ENCODE data around the gene LY6G5C. TPM values are rescaled to one million over a fixed set of nuclear protein-coding genes. Genes with fewer than 3 reads are reported as not detected.

Gene LY6G5C
- total and polyA plus RNA-seq, 7 experiments from 2014 or later = 2.4 to 10.2 (median 3.2) TPM

DNA sequence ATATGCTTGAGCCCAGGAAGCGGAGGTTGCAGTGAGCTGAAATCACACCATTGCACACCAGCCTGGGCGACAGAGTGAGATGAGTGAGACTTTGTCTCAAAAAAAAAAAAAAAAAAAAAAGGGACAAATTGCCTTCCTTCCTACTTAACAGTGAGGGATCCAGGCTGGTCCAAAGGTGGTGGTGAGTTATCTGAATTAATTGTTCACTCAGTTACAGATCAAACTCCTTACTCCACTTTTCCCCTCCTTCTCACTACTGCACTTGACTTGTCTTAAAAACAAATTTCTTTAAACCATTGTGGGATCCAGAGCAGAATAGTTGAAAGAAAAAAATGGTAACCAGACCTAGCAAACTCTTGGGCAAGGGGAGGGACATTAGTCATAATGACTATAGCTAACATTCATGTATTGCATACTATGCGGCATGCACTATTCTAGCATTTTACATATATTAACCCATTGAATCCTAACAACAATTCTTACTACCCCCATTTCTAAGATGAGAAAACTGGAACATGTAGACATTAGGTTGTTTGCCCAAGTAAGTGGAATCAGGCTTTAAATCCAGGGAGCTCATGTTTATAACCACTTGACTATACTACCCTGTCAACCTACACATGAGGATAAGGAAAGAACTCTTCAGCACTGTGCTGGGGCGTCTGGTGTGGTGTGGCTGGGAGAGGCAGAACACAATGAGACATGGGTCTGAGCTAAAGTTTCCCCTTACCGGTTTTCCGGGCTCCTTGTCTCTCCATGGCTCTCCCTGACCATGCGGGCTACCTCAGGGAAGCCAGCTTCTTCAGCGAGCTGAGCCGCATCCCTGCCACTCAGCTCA, 17.5 kb downstream of the LY6G5C start:
- peak overlapping the region; percentile 93 to 99 (median 96) for H3K4me3 Mint-ChIP-seq
- H3K4me3 ChIP-seq (ENCODE audit: low read length) = peak overlapping the region; percentile 91
- peaks cover 0 to 2% (median 0%) of the 10 kb centered on the region in 11 donors for H3K9me3 Mint-ChIP-seq
- no peaks in the 10 kb centered on the region for H3K27me3 ChIP-seq (ENCODE audit: control insufficient read depth in 2 of 2, insufficient read depth in 2 of 2, low read length in 2 of 2)
- peaks cover 48 to 60% of the 10 kb centered on the region in 2 donors for H3K4me1 ChIP-seq (ENCODE audit: control insufficient read depth in 2 of 2, insufficient read depth in 2 of 2, low read length in 2 of 2)
- peaks cover 2 to 29% (median 4%) of the 10 kb centered on the region in 3 experiments for H3K36me3 ChIP-seq (ENCODE audit: control insufficient read depth in 2 of 3, insufficient read depth in 3 of 3, low read length in 3 of 3)
- H3K27ac ChIP-seq (ENCODE audit: low read depth, low read length) = peak overlapping the region; percentile 97
- CTCF ChIA-PET = interaction anchor here (1.1 to 2.7 kb wide), 4 partner anchors 9 to 82 kb away, joined by 3 to 19 read pairs (median 4); partner anchors contain the start of genes APOM and BAG6
- H3K36me3 Mint-ChIP-seq = peaks cover 7 to 44% (median 11%) of the 10 kb centered on the region in 5 donors
- H3K27me3 Mint-ChIP-seq = peaks cover 0 to 2% (median 0%) of the 10 kb centered on the region in 5 donors
- ATAC-seq (no peak), DNase-seq (no peak)
- POLR2A ChIA-PET = interaction anchor here (0.7 to 7.1 kb wide), 10 partner anchors 10 to 495 kb away, joined by 3 to 193 read pairs (median 4); partner anchors contain the start of genes APOM, BAG6, DXO and LTB
- H3K27ac Mint-ChIP-seq = peak overlapping the region; percentile 51 to 99 (median 98)
- H3K4me1 Mint-ChIP-seq = peaks cover 45 to 89% (median 76%) of the 10 kb centered on the region in 7 donors
- intact Hi-C loops (cut with micrococcal nuclease) = loop anchor here in 1 of 2 donors (10.0 kb wide), 2 partner anchors 1541 to 1751 kb away; partner anchors contain the start of genes CUTA, HSD17B8, PHF1 and RING1
- H3K9me3 ChIP-seq (ENCODE audit: control insufficient read depth in 2 of 3, low read length in 3 of 3) = no peaks in the 10 kb centered on the region

DNA sequence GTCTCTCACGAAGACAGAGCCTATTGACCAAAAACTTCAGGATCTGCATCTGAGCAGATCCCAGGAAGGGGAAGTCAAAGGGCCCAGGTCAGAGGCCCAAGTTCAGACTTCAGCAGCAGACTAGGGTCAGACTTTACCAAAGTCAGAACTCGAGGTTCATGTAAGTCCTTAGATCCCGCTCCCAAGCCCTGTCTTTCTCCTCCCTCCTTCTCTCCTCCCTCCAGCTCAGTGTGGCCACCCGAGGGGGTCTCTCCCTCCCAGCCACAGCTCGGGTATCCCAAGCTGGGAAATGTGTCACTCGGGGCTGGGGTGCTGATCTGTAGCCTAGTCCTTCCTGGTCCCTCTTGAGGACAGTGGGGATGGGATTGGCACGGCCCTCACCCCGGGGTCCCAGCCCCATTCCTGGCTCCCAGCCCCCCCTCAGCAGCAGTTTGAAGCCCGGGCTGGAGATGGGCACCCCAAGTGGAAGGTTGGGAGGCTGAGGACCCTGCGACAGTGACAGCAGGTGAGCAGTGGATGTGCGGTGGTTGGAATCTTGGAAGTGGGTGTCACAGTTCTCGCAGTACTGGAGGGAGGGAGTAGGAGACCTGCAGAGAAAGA, 18.6 kb downstream of the LY6G5C start:
- H3K27me3 Mint-ChIP-seq = peaks cover 0 to 2% (median 0%) of the 10 kb centered on the region in 5 donors
- no peak overlapping the region for H3K4me3 ChIP-seq (ENCODE audit: low read length)
- intact Hi-C loops (cut with micrococcal nuclease) = loop anchor here in 1 of 2 donors (10.0 kb wide), 2 partner anchors 1543 to 1753 kb away; partner anchors contain the start of genes CUTA, HSD17B8, PHF1 and RING1
- H3K4me1 Mint-ChIP-seq = peaks cover 48 to 90% (median 76%) of the 10 kb centered on the region in 7 donors
- peaks cover 4 to 41% (median 11%) of the 10 kb centered on the region in 5 donors for H3K36me3 Mint-ChIP-seq
- ATAC-seq = no peak
- H3K4me1 ChIP-seq (ENCODE audit: control insufficient read depth in 2 of 2, insufficient read depth in 2 of 2, low read length in 2 of 2) = peaks cover 50 to 62% of the 10 kb centered on the region in 2 donors
- no peak for DNase-seq
- peaks cover 0 to 2% (median 0%) of the 10 kb centered on the region in 11 donors for H3K9me3 Mint-ChIP-seq
- no peak overlapping the region for H3K27ac ChIP-seq (ENCODE audit: low read depth, low read length)
- CTCF ChIA-PET = no interaction called here
- peak overlapping the region; percentile 41 to 95 (median 78) for H3K27ac Mint-ChIP-seq
- peaks cover 0 to 30% (median 6%) of the 10 kb centered on the region in 3 experiments for H3K36me3 ChIP-seq (ENCODE audit: control insufficient read depth in 2 of 3, insufficient read depth in 3 of 3, low read length in 3 of 3)
- H3K27me3 ChIP-seq (ENCODE audit: control insufficient read depth in 2 of 2, insufficient read depth in 2 of 2, low read length in 2 of 2) = no peaks in the 10 kb centered on the region
- peak overlapping the region; percentile 9 to 98 (median 91) for H3K4me3 Mint-ChIP-seq
- POLR2A ChIA-PET = interaction anchor here (0.6 to 7.1 kb wide), 8 partner anchors 9 to 168 kb away, joined by 3 to 193 read pairs (median 6); partner anchors contain the start of genes ABHD16A, APOM, BAG6 and LY6G5C
- no peaks in the 10 kb centered on the region for H3K9me3 ChIP-seq (ENCODE audit: control insufficient read depth in 2 of 3, low read length in 3 of 3)

DNA sequence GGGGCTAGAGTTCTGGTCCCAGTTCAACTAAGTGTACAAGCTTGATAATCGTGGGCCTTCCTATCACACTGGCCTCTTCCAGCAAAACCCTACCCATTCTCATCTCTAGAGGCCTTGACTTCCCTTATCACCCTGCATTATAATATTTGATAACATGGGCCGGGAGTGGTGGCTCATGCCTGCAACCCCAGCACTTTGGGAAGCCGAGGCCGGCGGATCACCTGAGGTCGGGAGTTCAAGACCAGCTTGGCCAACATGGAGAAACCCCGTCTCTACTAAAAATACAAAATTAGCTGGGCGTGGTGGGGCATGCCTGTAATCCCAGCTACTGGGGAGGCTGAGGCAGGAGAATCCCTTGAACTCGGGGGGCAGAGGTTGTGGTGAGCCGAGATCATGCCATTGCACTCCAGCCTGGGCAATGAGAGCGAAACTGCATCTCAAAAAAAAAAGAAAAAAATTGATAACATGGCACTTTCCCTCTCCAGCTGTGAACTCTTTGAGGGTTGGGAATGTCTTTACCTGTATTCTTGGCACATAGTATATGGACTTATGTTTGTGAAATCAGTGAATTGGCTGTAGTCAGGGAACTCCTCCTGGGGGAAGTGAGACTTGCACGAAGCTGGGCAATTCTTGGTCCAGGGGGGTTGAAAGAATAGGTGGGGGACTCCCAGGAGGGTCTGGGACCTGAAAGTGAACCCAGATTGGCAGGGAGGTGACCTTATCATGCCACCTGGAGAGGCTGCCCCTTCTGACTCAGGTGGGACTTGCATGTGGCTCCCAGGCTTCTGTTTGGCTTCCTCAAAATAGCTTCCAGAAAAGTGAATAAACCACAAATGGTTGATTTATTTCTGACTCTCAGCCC, 19.4 kb downstream of the LY6G5C start:
- Histone ChIP-seq H3K9me3 (ENCODE audit: control insufficient read depth in 2 of 3, low read length in 3 of 3) (no peaks in the 10 kb centered on the region), H3K4me1 (ENCODE audit: control insufficient read depth in 2 of 2, insufficient read depth in 2 of 2, low read length in 2 of 2) (peaks cover 47 to 57% of the 10 kb centered on the region in 2 donors), H3K27ac (ENCODE audit: low read depth, low read length) (peak overlapping the region; percentile 88), H3K27me3 (ENCODE audit: control insufficient read depth in 2 of 2, insufficient read depth in 2 of 2, low read length in 2 of 2) (no peaks in the 10 kb centered on the region), H3K36me3 (ENCODE audit: control insufficient read depth in 2 of 3, insufficient read depth in 3 of 3, low read length in 3 of 3) (peaks cover 0 to 33% (median 6%) of the 10 kb centered on the region in 3 experiments), H3K4me3 (ENCODE audit: low read length) (peak overlapping the region; percentile 79)
- POLR2A ChIA-PET = interaction anchor here (0.6 to 7.1 kb wide), 23 partner anchors 9 to 1616 kb away, joined by 3 to 193 read pairs (median 4); partner anchors contain the start of genes ABHD16A, APOM, BAG6 and DDX39B
- H3K27ac Mint-ChIP-seq = peak overlapping the region; percentile 75 to 95 (median 88)
- H3K9me3 Mint-ChIP-seq = peaks cover 0 to 2% (median 0%) of the 10 kb centered on the region in 11 donors
- peaks cover 4 to 41% (median 13%) of the 10 kb centered on the region in 5 donors for H3K36me3 Mint-ChIP-seq
- H3K4me1 Mint-ChIP-seq = peaks cover 49 to 89% (median 73%) of the 10 kb centered on the region in 7 donors
- intact Hi-C loops (cut with micrococcal nuclease) = loop anchor here in 1 of 2 donors (10.0 kb wide), 2 partner anchors 1543 to 1753 kb away; partner anchors contain the start of genes CUTA, HSD17B8, PHF1 and RING1
- peak overlapping the region; percentile 89 to 98 (median 92) for H3K4me3 Mint-ChIP-seq
- ATAC-seq = no peak
- H3K27me3 Mint-ChIP-seq = peaks cover 0 to 2% (median 0%) of the 10 kb centered on the region in 5 donors
- no peak for DNase-seq
- CTCF ChIA-PET = interaction anchor here (0.9 kb wide), 1 partner anchor 9 kb away, joined by 3 read pairs; the partner anchor contains the start of gene BAG6

DNA sequence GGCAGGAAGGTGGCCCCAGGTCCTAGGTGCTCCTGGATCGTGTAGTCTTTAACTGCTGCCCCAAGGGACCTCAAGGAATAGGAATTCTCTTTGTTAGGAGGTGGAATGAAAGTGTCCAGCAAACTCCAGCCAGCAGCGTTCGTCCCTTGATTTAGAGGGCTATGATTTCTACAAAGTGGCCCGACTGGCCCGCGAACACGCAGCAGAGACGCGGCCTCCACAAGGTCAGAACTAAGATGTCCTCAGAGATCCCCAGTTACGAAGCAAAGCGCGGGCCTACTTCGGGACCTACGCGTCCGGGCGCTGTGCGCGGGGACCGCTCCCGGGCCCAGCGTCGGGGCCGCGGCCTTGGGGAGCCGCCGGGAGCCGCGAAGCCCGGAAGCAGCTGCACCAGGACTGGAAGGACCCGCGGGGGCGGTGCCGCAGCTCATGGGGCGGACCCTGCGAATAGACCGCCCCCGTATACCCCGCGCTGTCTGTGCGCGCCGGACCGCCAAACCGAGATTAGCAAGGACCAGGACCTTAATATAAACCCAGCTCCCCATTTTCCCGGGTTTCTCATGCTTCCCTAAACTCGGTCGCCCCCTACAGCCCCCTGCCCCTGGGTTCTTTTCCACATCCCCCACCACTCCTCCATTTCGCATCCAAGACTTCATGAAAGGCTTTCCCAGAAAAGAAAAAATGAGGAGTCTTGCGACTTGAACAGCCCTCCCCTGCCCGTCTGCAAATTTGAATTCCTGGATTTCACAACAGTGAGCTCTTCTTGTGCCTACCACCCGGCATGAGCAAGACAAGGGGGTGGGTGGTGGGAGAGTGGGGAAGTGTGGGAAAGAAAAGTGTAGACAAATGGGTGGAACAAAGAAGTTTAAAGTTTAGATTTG, 20.2 kb downstream of the LY6G5C start, which contains the start of gene C6orf47:
C6orf47 (minus strand) TSS at position 398 of the 881 bp plus-strand sequence. CDS start 831 bp downstream, outside the sequence.
- intact Hi-C loops (cut with micrococcal nuclease) = loop anchor here (1.0 to 10.0 kb wide), 3 partner anchors 8 to 1754 kb away; partner anchors contain the start of genes BAG6 (in 2 of the 2), CUTA (in 1 of the 2), HSD17B8 (in 1 of the 2) and PHF1 (in 1 of the 2)
- peak; percentile 49 to 79 (median 63) for DNase-seq
- peaks cover 58 to 89% (median 78%) of the 10 kb centered on the region in 7 donors for H3K4me1 Mint-ChIP-seq
- H3K27me3 Mint-ChIP-seq = peaks cover 0 to 2% (median 0%) of the 10 kb centered on the region in 5 donors
- ATAC-seq = peak; percentile 72
- peaks cover 4 to 44% (median 18%) of the 10 kb centered on the region in 5 donors for H3K36me3 Mint-ChIP-seq
- H3K27me3 ChIP-seq (ENCODE audit: control insufficient read depth in 2 of 2, insufficient read depth in 2 of 2, low read length in 2 of 2) = no peaks in the 10 kb centered on the region
- ChIA-PET POLR2A (interaction anchor here (0.6 to 7.1 kb wide), 20 partner anchors 8 to 1617 kb away, joined by 3 to 193 read pairs (median 4); partner anchors contain the start of genes ABHD16A, APOM, BAG6 and DDX39B), CTCF (interaction anchor here (0.9 kb wide), 1 partner anchor 8 kb away, joined by 3 read pairs; the partner anchor contains the start of gene BAG6)
- peaks cover 0 to 2% (median 0%) of the 10 kb centered on the region in 11 donors for H3K9me3 Mint-ChIP-seq
- peak within 1 kb of the TSS; percentile 81 to 95 (median 89) for H3K27ac Mint-ChIP-seq
- H3K4me1 ChIP-seq (ENCODE audit: control insufficient read depth in 2 of 2, insufficient read depth in 2 of 2, low read length in 2 of 2) = peaks cover 43 to 54% of the 10 kb centered on the region in 2 donors
- peak within 1 kb of the TSS; percentile 88 for H3K27ac ChIP-seq (ENCODE audit: low read depth, low read length)
- no peaks in the 10 kb centered on the region for H3K9me3 ChIP-seq (ENCODE audit: control insufficient read depth in 2 of 3, low read length in 3 of 3)
- peak within 1 kb of the TSS; percentile 89 to 98 (median 92) for H3K4me3 Mint-ChIP-seq
- peak within 1 kb of the TSS; percentile 79 for H3K4me3 ChIP-seq (ENCODE audit: low read length)
- H3K36me3 ChIP-seq (ENCODE audit: control insufficient read depth in 2 of 3, insufficient read depth in 3 of 3, low read length in 3 of 3) = peaks cover 0 to 37% (median 6%) of the 10 kb centered on the region in 3 experiments

Data from naive thymus-derived CD4-positive, alpha-beta T cell (primary cell).